HG02870 (cell line): ENCODE results near the gene RING1.

Source experiments
- ATAC-seq: cut with Tn5 transposase; IDR thresholded peaks from one replicate; pipeline ENCODE4 v1.9.1; 2021; ENCODE audit warnings: mild to moderate bottlenecking, moderate library complexity; ENCODE audit not compliant: unreplicated experiment

RING1 gene

GRCh38 chr6:33171880-33172687 is 36.2 kb upstream of the RING1 start:
- ATAC-seq, result no peak

DNA sequence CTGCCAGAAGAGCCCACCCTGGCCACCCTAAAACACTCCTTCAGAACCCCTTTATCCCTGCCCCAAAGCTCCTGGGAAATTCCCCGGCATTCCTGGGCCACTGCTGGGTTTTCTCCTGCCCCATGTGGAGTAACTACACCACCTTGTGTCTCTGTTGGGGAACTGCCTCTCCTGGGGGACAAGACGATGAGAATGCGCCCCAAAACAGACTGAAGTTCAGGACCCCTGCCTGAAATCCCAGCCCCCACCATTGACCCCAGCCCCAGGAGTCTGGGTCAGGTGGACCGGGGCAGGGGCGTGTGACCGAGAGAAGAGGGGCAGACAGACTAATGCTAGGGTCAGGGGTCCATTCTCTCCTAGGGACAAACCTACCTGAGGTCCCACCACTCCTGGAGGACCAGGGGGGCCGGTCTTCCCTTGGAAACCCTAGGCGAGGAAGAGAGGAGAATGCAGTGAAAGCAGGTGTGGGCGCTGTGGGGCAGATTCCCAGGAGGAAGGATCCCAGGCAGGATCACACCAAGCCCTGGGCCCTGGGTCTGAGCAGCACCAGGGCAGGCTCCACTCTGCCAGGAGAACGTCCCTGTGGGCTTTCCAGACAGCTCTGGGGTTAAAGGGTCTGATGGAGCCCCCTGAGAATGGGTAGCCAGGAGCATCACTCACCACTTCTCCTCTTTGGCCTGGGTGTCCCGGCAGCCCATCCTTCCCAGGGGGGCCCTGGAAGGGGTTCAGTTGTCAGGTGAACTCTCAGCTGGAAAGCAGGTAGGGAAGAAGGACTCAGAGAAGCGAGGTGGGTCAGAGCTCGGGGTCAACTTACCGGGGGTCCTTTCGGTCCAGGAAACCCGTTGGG is 35.4 kb upstream of the RING1 start:
- no peak for ATAC-seq

DNA sequence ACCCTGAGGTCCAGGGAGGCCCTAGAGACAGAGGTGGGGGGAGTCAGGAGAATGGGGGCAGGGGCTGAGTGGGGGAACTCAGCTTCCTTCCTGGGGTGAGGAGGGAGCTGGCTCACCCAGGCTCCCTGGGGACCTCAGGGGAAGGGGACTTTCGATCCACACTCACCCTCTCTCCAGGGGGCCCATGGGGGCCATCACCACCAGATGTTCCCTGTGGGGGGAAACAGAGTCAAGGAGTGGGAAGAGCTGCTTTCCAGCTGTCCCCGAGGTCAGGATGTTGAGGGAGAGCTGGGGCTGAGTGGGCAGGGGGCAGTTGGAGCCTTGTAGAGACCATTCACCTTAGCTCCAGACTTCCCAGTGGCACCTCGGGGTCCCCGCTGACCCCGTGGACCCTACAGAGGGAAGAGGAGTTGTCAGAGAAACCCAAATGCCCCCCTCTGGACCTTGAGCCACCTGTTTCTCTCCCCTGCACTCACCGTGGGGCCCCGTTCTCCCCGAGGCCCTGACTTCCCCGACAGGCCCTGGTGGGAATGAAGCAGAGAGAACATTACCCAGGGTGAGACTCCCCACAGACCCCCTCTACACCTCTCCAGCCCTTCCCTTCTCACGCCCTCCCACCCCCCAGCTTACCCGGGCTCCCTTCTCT is 34.6 kb upstream of the RING1 start:
- no peak for ATAC-seq

GRCh38 chr6:33174784-33175183 is 33.5 kb upstream of the RING1 start:
- no peak for ATAC-seq

- ATAC-seq, result no peak
Observed at GRCh38 chr6:33175436-33176069, 32.7 kb upstream of the RING1 start.

GRCh38 chr6:33176906-33177305 is 31.4 kb upstream of the RING1 start:
- ATAC-seq, result no peak

- ATAC-seq, result no peak
Observed at GRCh38 chr6:33177552-33178446, 30.5 kb upstream of the RING1 start.

DNA sequence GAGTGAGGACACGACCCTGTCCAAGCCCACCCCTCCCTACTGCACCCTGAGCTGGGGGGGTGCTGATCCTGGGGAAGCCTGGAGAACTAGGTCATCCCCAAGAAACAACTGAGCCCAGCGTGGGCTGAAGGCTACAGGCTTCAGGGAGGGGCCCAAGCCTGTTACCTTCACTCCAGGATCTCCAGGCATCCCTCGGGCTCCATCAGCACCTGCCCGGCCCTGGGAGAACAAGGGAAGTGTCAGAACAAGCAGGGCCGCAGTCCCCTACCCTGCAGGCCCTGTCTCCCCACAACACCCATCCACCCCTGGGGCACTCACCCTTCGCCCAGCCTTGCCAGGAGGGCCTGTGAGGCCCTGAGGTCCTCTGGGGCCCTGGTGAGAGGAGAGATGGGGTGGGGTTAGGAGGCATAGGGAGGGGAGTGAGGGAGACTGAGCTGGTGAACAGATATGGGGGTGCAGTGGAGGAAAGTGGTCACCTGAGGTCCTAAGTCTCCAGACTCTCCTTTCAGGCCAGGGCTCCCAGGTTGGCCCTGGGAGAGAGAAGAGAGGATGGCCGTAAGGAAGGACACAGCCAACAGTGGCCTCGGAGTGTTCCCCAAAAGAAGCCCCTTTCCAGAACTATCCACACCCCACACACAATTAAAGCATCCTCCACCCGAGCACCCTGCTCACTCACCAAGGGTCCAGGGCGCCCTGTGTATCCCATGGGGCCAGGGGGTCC is 29.4 kb upstream of the RING1 start:
- ATAC-seq, result no peak

- no peak for ATAC-seq
Observed at GRCh38 chr6:33181141-33181540, 27.2 kb upstream of the RING1 start.

DNA sequence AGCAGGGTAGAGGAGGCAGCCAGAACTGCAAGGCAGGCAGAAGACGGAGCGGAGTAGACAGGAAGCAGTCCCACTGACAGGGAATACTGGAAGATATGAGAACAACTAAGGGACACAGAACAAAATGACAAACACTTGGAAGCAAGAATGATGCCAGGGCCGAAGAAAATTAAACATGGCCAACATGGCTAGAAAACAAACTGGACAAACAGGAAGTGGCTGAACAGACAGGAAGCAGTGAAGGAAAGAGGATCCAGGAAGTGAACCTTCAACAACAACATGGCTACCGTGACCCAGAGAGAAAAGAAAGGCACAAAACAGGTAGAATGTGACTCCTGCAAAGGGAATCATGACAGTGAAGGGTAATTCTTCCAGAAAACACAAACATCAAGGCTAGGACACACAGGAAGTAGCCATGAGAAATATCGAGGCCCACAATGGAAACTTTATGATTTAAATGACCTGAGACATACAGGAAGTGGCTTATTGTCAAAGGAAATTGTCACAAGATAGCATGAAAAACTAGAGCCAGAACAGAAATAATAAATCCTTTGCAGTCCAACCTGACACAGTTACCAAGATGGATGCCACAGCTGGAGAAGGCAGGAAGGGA is 25.1 kb upstream of the RING1 start:
- ATAC-seq, result no peak

DNA sequence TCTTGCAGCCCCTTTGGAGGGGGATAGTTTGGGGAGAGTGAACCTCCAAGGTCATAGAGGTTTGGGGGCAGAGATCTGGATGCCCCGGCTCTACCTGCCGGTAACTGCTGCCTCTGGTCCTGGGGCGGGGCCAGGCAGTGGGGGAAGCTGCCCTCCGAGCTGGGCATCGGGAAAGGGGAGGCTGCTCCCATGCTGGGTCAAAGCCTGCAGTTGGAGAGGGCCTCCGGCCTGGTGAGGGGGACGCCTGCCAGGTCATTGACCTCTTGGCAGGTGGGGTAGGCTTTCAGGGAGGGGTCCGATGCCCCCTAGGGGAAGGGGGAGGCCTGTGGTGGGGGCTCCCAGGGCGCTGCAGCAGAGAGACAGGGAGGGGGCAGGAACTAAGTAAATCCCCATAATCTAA is 23.1 kb upstream of the RING1 start:
- ATAC-seq, result no peak

GRCh38 chr6:33185654-33186187 is 22.6 kb upstream of the RING1 start:
- ATAC-seq, result no peak

DNA sequence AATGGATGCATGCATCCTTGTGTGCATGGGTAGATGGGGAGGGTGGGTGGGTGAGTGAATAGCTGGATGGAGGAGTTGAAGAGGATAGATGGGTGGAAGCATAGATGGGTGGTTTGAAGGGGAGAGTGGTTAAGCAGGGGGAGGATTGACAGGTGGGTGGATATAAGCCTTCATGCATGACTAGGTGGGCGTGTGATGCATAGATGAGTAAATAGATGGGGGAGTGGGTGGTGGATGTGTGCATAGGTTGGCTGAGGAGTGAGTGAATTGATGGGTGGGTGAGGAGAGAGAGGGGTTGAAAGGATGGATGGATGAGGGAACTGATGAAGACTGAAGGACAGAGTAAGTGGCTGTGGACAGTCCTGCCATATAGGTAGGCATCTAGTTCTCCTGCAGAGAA is 20.5 kb upstream of the RING1 start:
- no peak for ATAC-seq

DNA sequence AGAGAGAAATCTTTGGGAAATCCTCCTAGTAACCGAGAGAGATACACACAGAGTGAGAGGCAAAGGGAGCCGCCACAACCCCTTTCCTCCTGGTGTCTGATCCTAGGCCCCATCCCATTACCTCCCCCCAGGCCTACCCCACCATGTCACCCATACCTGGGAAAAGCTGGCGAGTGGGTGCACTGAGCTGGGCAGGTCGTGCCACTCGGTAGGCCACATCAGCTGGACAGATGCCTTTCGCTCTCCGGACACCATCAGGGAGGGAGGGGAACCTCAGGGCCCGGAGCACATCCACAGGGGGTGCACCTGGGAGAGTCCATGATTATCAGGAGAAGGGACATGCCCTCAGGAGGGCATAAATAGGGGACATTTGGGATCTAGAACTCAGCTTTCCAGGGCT is 19.1 kb upstream of the RING1 start:
- no peak for ATAC-seq

DNA sequence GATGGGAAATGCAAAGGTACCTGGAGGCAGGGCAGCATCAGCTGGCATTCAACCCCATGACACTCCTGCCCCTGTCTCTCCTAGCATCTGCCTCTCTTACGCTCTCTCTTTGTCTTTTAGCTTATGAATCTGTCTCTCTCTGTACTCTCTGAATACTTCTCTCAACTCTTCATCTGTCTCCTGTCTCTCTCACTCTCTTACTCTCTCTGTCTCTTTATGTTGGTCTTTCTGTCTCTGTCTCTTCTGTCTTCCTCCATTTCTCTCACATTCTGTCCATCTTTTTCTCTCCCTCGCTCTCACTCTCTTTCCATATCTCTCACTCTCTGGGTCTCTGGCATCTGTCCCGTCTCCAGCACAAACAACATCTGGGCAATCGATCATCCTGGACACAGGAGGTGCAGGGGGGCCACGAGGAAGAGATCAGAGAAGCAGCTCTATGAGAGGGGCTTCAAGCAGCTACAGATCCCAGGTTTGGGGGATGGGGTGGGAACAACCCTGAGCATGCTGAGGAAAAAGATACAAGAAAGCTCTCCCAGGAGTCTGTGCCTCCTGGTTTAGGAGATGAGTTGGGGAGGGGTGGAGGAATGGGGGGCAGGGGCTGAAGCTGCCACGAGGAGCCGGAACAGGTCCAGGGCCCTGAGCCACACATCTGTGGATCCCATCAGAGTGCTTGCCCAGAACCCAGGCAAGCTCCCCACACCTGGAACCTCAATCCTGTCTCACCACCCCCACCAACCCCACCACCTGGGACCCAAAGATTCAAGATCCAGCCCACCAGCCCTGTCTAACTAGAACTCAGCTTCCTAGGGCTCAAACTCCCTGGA is 18.5 kb upstream of the RING1 start:
- no peak for ATAC-seq

GRCh38 chr6:33190504-33191107 is 17.7 kb upstream of the RING1 start:
- ATAC-seq, result no peak

GRCh38 chr6:33191383-33192104 is 16.8 kb upstream of the RING1 start:
- no peak for ATAC-seq
